ENCODE results near the gene CCDC9B.

Gene CCDC9B

DNA sequence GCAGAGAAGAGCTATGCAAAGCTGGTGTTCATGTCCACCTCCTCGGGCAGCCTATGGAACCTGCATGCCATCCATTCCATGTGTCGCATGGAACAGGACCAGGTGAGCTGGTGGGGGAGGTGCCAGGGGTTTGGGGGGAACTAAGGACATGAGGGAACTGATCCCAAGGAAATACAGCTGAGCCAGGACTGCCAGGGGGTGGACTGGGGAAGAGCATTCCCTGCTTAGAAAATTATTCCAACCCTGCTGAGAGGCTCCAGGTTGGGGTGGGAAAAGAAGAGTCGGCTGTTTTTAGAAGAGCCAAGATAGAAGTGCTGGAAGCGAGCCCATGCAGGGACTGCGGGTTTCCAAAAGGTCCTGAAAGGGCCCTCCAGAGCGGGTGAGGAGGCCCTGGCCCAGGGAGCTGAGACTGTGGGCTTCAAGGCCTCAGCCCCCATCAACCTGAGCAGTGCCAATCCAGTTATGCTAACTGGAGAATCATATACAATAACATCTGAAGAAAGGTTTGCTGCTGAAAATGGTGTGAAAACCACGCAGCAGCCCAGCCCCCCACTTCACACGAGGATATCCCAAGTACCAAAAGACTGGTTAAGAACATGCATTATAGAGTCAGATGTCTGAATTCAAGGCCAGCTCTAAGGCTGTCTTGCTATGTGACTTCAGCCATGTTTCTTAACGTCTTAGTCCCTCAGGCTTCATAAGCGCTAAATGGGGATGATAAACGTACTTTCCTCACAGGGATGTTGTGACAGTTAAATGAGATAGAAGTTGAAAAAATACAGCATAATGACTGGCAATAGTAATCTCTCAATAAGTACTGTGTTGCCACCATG is 25.1 kb upstream of the CCDC9B start:
- no peak for DNase-seq (ENCODE audit: low read depth in 2 of 2)

GRCh38 chr15:40365016-40365415 is 24.3 kb upstream of the CCDC9B start:
- no peak for DNase-seq (ENCODE audit: low read depth in 2 of 2)

DNA sequence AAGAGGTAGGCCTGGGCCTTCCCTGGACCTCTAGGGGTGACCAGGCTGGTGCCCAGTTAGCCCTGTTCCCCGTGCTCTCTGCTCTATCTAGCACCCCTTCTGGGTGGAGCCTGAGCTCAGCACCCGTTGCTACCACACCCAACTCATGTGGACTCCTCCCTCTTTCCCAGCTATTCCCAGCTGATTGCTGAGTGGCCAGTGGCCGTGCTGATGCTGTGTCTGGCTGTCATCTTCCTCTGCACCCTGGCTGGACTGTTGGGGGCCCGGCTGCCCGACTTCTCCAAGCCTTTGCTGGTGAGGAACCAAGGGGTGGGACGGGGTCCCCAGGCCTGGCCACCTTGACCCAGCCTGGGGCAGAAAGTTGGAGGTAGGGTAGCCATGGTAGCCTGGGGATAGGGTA is 23.5 kb upstream of the CCDC9B start:
- DNase-seq (ENCODE audit: low read depth in 2 of 2), result no peak

- DNase-seq (ENCODE audit: low read depth in 2 of 2), result no peak
Measured at GRCh38 chr15:40363611-40364010, 22.9 kb upstream of the CCDC9B start.

DNA sequence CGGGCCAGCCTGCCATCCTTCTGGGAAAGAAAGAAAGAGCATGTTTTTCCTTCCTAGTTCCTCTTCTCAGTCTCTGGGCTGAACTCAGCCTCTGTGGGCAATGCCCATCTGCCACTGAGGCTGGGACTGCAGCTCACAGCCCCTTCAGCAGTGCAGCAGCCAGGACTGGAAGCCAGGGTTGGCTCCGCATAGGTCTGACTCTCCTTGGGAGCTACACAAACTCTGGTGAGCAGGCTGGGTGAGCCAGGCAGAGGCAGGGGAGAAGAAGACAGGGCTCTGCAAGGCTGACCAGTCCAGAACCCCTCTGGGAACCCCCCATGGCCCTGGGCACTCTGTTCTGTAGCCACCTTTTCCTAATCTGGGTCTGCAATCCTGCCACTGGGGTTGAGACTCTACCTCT is 20.9 kb upstream of the CCDC9B start:
- no peak for DNase-seq (ENCODE audit: low read depth in 2 of 2)

DNA sequence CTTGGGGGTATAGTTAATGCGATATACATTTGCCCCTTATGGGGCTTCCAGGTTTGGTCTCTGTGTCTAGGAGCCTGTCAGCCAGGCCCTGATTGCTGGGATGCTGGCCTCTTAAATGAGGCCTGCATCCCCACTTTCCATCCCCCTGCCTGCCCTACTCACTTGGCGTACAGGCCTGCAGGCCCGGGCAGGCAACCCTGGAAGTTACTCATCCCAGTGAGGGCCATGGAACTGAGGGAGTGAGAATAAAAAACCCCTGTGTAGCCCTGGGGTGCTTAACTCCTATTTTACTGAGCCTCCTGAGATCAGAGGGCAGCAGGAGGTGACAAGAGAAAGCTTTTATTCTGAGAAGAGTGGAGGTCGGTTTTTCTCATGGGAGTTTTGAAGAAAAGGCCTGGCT is 19.3 kb upstream of the CCDC9B start:
- no peak for DNase-seq (ENCODE audit: low read depth in 2 of 2)

GRCh38 chr15:40358471-40359353 is 18.0 kb upstream of the CCDC9B start:
- DNase-seq (ENCODE audit: low read depth in 2 of 2), result peak in 1 of 2 donors; percentile 34

- peak; percentile 83 to 88 for DNase-seq (ENCODE audit: low read depth in 2 of 2)
Measured at GRCh38 chr15:40357723-40358470, 17.2 kb upstream of the CCDC9B start, which contains the start of gene DISP2. DISP2 (plus strand) TSS chr15:40358219; CDS start chr15:40358322, 103 bp downstream.

DNA sequence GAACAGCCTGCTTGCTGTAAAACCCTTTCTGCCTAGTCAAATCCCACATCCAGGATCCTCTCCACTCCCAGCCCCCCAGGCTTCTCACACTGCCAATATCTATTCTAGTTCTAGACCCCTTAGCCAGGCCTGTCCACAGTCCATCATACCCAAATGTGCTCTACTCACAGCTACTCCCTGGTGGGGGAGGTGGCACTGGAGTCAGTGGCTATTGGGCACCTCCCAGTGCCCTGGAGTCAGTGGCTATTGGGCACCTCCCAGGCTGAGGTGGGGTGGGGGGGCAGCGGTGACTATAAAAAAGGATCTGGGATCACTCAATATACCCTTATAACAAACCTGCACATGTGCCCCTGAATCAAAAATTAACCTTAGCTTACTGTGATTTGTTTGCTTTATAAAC is 16.5 kb upstream of the CCDC9B start:
- DNase-seq (ENCODE audit: low read depth in 2 of 2), result no peak

GRCh38 chr15:40355976-40356585 is 15.3 kb upstream of the CCDC9B start:
- DNase-seq (ENCODE audit: low read depth in 2 of 2), result no peak

DNA sequence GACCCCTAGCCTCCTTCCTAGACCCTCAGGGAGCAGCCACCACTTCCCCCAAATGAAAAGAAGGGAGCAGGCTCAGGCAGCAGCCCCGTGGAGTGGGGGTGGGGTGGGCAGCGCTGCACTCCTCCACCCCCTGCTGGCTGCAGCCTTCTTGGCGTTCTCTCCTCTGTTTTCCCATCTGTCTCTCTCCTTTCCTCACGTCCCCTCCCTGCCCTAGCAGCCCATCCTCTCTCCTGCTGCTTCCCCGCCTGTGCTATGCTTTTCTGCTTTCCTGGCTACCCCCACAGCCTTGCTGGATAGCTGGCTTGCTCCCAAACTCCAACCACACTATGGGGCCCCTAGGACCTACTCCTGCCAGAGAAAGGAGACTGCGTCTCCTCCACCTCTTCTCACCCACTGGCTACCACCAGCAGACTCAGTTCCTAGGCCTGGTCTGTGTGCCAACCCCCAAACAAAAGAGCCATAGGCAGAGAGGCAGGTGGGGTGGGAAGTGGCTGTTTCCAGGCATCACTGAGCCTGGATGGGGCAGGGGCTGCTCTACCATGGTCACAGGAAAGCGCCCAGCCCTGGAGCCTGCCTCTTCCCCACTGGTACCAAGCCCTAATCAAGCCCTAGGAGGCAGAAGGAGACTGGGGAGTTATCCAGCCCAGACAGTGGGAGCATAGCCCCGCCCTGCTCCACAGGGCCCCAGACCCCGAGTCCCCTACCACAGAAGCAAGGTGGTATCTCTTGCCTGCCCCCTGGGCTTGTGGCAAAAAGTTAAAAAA is 13.9 kb upstream of the CCDC9B start:
- DNase-seq (ENCODE audit: low read depth in 2 of 2), result no peak

- no peak for DNase-seq (ENCODE audit: low read depth in 2 of 2)
Measured at GRCh38 chr15:40353697-40354096, 13.0 kb upstream of the CCDC9B start.

DNA sequence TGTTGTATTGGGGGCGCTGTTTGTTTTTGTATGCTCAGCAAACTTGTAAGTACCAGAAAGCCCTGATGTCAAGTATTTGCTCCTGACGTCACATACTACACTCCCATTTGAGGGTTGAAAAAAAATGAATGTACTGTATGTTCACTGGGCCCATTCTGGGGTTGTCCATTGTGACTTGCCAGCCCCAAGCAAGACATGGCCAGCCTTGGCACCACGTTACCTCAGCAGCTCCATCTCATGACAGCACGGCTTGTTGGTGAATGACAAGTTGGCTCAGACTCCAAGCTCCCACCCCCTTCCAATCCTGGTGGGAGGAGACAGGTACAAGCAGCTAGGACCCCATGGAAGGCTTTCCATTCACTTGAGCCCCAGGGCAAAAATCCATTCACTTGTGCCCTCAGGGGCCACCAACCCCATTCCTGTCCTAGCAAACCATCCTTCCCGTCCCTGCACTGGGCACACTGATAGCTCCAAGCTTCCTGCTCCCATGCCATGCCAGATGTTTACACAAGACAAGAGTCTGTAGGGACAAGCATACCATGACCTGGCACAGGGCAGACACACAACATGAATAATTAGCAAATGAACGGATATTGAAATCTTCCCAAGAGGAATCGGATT is 11.7 kb upstream of the CCDC9B start:
- no peak for DNase-seq (ENCODE audit: low read depth in 2 of 2)

- no peak for DNase-seq (ENCODE audit: low read depth in 2 of 2)
Measured at GRCh38 chr15:40349163-40349562, 8.4 kb upstream of the CCDC9B start.

- no peak for DNase-seq (ENCODE audit: low read depth in 2 of 2)
Measured at GRCh38 chr15:40348474-40348870, 7.7 kb upstream of the CCDC9B start.

GRCh38 chr15:40347559-40348473 is 7.1 kb upstream of the CCDC9B start:
- DNase-seq (ENCODE audit: low read depth in 2 of 2), result no peak

GRCh38 chr15:40346579-40347558 is 6.1 kb upstream of the CCDC9B start:
- no peak for DNase-seq (ENCODE audit: low read depth in 2 of 2)
